Astrocyte (in vitro differentiated cells and primary cell): ENCODE results near the gene MIB1.

ENCODE experiments used
- CTCF ChIP-seq: IDR thresholded peaks from 2 replicates; pipeline ENCODE4 v1.5.1; 2011; ENCODE audit warnings: low read depth, mild to moderate bottlenecking, inconsistent platforms, low read length, moderate library complexity; ENCODE audit not compliant: insufficient read depth
- EZH2 ChIP-seq: IDR thresholded peaks from 2 replicates; pipeline ENCODE4 v1.6.1; 2012; ENCODE audit warnings: mild to moderate bottlenecking, low read length, inconsistent platforms; ENCODE audit not compliant: insufficient read depth

- TF ChIP-seq CTCF, result no peak
- no peak for TF ChIP-seq EZH2
Observed at GRCh38 chr18:21740538-21741311, at the start of gene MIB1.
